GM21447 (cell line): ENCODE measurements around the gene C1QTNF9B.
"Not testable (repeated sequence)": the region's sequence is repeated elsewhere in the genome, so short reads cannot be mapped to it uniquely, and the experiment has no call there.

ENCODE experiments used
- ATAC-seq: cut with Tn5 transposase; IDR thresholded peaks from one replicate; pipeline ENCODE4 v1.9.1; 2021; ENCODE audit not compliant: unreplicated experiment

Gene C1QTNF9B

DNA sequence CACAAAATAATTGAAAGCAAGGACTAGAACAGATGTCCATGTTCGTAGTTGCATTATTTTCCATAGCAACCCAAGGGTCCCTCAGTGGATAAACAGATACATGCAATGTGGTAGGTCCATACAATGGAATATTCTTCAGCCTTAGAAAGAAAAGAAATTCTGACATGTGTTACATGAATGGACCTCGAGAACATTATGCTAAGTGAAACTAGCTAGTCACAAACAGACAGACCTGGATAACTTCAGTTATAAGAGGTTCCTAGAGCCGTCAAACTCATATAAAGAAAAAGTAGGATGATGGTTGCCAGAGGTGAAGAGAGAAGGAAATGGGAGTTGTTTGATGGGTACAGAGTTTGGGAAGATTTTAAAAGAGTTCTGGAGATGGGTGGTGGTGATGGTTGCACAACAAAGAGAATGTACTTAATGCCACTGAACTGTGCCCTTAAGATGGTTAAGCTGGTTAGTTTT is at the start of gene C1QTNF9B:
Gene C1QTNF9B (minus strand): TSS at position 51 of the 468 bp plus-strand sequence.
- not testable (repeated sequence) for ATAC-seq

GRCh38 chr13:23946900-23947299 is 49.6 kb upstream of the C1QTNF9B start:
- ATAC-seq: no peak

GRCh38 chr13:23946067-23946466 is 48.8 kb upstream of the C1QTNF9B start:
- no peak for ATAC-seq

GRCh38 chr13:23945612-23946011 is 48.3 kb upstream of the C1QTNF9B start:
- no peak for ATAC-seq

DNA sequence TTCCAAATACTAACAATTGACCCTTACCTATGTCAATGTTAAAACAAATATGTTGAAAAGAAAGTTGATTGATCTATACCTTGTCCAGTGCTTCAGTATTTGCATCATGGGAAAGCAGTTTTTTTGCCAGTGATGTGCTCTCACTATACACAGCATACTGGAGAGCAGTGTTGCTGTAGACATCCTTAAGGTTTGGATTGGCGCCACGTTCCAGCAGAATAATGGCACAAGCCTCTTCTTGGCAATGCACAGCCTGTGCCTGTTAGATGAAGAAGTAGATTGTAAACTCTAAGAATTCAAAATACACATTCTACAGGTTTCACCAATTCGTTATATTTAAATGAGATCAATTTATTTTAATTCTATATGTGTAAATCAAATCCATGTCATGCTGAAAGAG is 43.9 kb upstream of the C1QTNF9B start:
- ATAC-seq: no peak

DNA sequence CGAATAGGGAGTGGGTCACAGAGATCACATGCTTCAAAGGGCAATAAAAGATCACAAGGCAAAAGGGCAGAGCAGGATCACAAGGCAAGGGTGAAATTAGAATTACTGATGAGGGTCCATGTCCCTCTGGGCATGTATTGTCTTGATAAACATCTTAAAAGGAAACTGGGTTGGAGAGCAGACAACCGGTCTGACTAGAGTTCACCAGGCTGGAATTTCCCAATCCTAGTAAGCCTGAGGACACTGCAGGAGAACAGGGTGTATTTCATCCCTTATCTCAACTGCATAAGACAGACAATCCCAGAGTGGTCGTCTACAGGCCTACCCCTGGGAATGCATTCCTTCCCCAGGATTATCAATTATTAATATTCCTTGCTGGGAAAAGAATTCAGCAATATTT is 42.4 kb upstream of the C1QTNF9B start:
- ATAC-seq: not testable (repeated sequence)

GRCh38 chr13:23934520-23934919 is 37.2 kb upstream of the C1QTNF9B start:
- no peak for ATAC-seq

GRCh38 chr13:23928985-23929384 is 31.7 kb upstream of the C1QTNF9B start:
- ATAC-seq: no peak

GRCh38 chr13:23923031-23923430 is 25.7 kb upstream of the C1QTNF9B start:
- no peak for ATAC-seq

DNA sequence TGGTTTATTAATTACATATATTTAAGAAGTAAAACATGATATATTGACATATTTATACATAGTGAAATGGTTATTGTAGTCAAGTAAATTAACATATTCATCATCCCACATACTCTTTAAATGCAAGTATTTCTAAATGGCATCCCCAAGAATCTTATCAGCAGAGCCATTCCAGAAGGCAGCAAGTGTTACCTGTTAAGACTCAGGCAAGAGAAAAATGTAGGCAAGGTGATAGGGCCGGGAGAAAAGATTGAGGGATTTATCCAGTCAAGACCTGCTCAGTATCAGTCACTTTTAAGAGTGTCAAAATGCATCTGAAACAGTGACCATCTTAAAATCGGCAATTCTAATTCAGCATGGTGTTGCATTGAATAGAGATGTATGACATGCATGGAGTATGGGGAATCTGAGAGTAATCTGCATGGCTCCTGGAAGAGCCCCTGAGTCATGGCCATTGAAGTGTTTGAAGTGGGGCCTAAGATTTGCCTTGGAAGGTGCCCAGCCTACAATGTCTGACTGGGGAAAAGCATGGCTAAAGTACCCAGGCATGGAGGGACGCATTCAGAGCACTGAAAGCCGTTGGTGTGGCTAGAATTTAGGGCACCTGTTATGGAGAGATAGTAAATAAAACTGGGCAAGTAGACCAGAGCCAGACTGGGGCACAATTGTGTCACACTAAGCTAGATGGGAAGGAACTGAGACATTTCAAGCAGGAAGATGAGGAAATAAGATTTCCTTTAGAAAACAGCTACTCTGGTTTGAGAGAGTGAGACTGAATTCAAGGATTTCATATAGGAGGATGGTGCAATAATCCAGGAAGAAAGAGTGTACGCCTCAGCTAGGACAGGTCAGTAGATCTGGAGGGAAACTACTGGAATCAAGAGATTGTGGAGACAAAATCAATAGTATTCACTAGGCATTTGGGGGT is 25.0 kb upstream of the C1QTNF9B start:
- no peak for ATAC-seq

- ATAC-seq: no peak
These were observed 24.2 kb upstream of the C1QTNF9B start for GRCh38 chr13:23921451-23921888.

GRCh38 chr13:23919006-23919405 is 21.7 kb upstream of the C1QTNF9B start:
- no peak for ATAC-seq

DNA sequence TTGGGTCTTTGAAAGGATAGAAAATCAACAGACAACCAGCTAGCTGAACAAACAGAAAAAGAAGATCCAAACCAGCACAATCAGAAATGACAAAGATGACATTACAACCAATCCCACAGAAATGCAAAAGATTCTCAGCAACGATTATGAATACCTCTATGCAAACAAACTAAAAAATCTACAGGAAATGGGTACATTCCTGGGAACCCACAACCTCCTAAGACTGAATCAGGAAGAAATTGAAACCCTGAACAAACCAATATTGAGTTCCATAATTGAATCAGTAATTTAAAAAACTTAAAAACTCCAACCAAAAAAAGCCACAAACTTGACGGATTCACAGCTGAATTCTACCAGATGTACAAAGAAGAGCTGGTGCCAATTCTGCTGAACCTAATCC is 20.9 kb upstream of the C1QTNF9B start:
- no peak for ATAC-seq

DNA sequence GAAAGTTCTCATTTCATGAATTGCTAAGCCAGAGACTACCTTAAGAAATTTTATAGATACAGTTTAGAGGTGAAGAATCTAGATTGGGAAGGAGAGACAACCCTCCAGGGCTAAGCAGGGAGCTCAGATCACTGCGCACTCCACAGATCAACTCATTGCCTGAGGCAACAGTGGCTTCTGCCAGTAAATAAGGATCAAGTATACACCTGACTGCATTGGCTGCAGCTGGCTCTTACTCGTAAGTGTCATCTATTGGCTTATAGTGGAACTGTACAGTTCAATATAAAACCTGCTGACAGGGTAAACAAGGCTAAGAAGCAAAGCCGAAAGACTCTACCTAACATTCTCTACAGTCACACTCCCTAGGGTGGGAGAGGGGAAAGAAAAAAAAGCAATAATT is 18.0 kb upstream of the C1QTNF9B start:
- ATAC-seq: no peak

- no peak for ATAC-seq
These were observed 15.2 kb upstream of the C1QTNF9B start for GRCh38 chr13:23912469-23912868.

DNA sequence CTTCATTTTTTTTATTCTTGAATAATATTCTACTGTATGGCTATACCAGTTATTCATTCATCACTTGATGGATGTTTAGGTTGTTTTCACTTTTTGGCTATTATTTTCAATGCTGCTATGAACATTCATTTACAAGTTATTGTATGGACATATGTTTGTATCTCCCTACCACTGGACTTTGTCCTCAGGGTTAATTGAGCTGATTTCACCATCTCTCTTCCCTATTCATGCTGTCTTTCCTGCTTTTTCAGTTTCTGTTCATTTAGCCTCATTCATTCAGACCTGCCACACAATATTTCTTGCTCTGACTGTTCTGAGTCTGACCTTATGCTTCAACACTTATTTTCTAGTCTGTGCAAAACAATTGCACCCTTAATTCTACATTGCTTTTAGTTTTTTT is 12.3 kb upstream of the C1QTNF9B start:
- no peak for ATAC-seq

- ATAC-seq: no peak
These were observed 8.5 kb upstream of the C1QTNF9B start for GRCh38 chr13:23905766-23906165.

DNA sequence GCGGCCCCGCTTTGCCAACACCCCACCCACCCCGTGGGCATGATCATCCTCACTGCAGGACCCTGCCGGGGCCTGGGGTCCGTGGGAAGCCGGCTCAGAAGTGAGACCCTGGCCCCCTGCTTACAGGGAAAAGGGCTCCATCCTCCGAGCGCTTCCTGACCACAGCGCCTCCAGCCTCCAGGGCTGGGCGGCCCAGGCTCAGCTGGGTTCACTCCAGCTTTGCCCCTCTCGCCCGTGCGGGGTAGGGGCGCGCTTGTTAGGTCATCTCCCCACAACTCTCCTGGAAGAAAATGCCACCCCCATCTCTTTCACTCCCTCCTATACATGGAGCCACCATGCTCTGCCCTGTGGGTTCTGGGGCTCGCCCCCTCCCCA is 6.6 kb upstream of the C1QTNF9B start:
- no peak for ATAC-seq

- ATAC-seq: no peak
These were observed 5.9 kb upstream of the C1QTNF9B start for GRCh38 chr13:23902975-23903905.

GRCh38 chr13:23901365-23901764 is 4.1 kb upstream of the C1QTNF9B start:
- no peak for ATAC-seq

GRCh38 chr13:23899555-23899954 is 2.3 kb upstream of the C1QTNF9B start:
- ATAC-seq: no peak

DNA sequence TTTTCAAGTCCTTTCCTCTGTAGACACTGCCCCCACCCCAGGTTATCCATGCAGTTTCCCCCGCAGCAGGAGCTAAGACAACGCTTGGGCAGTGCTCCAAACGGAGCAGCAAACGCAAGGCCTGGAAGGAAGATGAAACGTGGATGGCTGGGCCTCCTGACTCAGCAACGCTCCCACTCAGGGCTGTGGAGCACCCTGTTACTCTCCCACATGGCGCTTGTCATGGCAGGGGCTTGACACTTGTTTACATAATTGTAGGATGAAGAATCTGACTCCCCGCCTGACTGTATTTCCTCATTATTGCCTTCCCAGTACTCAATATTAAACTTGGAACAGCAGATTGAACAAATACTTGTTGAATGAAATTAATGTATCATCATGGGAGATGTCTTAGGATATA is 799 bp upstream of the C1QTNF9B start:
- no peak for ATAC-seq
